Neural progenitor cell (in vitro differentiated cells): Measurements from ENCODE around the gene KLHL21.

ENCODE experiments used
- EZH2 ChIP-seq: fragments of 200-600 bp; sonication (generic); IDR thresholded peaks from 2 replicates; pipeline ENCODE4 v1.6.1; 2017; ENCODE audit warnings: antibody characterized with exemption, mild to moderate bottlenecking, moderate library complexity
- TF ChIP-seq, protein P1 (sequence below): fragments of 200-600 bp; sonication (generic); IDR thresholded peaks from 2 replicates; pipeline ENCODE4 v1.5.1; 2017; ENCODE audit warnings: antibody characterized with exemption, mild to moderate bottlenecking

DNA sequence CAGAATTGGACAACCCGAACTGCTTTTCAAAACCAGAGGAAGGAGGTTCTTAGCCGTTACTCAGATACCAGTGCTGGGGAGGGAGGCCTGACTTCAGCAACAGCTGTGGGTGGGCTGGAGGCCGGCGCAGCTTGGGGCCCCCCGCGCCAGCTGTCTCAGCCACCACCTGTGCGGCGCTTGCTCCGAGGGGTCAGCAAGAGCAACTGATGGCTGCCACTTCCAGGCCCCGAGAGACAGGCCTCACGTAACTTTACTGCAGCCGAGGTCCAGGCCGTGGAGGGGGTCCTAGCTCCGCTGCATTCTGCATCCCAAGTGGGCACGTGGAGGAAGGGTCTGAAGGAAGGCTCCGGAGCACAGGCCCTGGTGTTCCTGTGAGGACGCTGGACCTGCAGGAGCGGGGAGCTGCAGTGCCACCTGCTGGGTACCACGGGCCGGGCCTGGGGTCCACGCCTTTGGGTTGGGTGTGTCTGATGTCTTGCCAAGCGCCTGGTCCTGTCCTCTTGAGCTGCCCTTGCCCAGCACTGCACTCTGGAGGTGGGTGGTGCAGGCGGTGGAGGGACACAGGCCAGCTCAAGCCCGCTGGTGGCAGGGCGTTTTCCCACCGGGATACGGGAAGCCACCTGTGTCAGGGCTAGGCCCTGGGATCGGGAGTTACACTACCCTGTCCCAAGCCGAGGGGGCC, 31.8 kb upstream of the KLHL21 start:
- TF ChIP-seq, protein P1, sequence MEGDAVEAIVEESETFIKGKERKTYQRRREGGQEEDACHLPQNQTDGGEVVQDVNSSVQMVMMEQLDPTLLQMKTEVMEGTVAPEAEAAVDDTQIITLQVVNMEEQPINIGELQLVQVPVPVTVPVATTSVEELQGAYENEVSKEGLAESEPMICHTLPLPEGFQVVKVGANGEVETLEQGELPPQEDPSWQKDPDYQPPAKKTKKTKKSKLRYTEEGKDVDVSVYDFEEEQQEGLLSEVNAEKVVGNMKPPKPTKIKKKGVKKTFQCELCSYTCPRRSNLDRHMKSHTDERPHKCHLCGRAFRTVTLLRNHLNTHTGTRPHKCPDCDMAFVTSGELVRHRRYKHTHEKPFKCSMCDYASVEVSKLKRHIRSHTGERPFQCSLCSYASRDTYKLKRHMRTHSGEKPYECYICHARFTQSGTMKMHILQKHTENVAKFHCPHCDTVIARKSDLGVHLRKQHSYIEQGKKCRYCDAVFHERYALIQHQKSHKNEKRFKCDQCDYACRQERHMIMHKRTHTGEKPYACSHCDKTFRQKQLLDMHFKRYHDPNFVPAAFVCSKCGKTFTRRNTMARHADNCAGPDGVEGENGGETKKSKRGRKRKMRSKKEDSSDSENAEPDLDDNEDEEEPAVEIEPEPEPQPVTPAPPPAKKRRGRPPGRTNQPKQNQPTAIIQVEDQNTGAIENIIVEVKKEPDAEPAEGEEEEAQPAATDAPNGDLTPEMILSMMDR, result peak; percentile 54
- no peak for TF ChIP-seq EZH2
